IMR-90 (cell line): Measurements from ENCODE around the gene ZBTB24. TPM values are rescaled to one million over a fixed set of nuclear protein-coding genes. Genes with fewer than 3 reads are reported as not detected.
A peak's percentile ranks its signal among the peaks of the same experiment; 100 is the strongest.

Source experiments
- ATAC-seq: fragments of 200-7000 bp; cut with Tn5 transposase; 2 replicates; pipeline ENCODE4 v1.9.1; 2020; ENCODE audit warnings: low read depth, mild to moderate bottlenecking, moderate library complexity
- Bru-seq: library from RNA; stranded (reverse); fragments of 400-500 nt; gene quantifications from one replicate; lab custom pipeline; 2021; lab: Mats Ljungman, UMichigan
- BruChase-seq, 2 experiments: library from RNA; stranded (reverse); fragments of 400-500 nt; gene quantifications; one replicate each; lab custom pipeline; 2021; lab: Mats Ljungman, UMichigan
- BruUV-seq: library from RNA; stranded (reverse); fragments of 400-500 nt; replicated peaks from 2 replicates; lab custom pipeline; 2021; lab: Mats Ljungman, UMichigan
- CTCF ChIA-PET: fragments of 300-600 bp; formaldehyde crosslinking; extraction: SDS; loops from one replicate; lab custom pipeline; 2021; ENCODE audit warnings: antibody characterized with exemption; lab: Yijun Ruan, JAX
- POLR2A ChIA-PET: fragments of 300-600 bp; sonication (Branson Sonifier 250); formaldehyde crosslinking; loops from one replicate; lab custom pipeline; 2022; ENCODE audit warnings: antibody characterized with exemption; ENCODE audit not compliant: unreplicated experiment; lab: Charles Lee
- DNase-seq: peaks from one replicate; pipeline ENCODE4 v3.0.0; 2013
- H2AFZ ChIP-seq: replicated peaks from 2 replicates; pipeline ENCODE3; 2013; ENCODE audit warnings: low read length, mild to moderate bottlenecking; ENCODE audit not compliant: poor library complexity
- H2AK5ac ChIP-seq: 2 replicates; pipeline ENCODE4 v1.6.1; 2013; ENCODE audit warnings: low read depth, low read length, inconsistent platforms
- H2AK9ac ChIP-seq: replicated peaks from 2 replicates; pipeline ENCODE3; 2013; ENCODE audit warnings: mild to moderate bottlenecking, low read depth, low read length, moderate library complexity; ENCODE audit not compliant: poor library complexity
- H2BK120ac ChIP-seq: 2 replicates; pipeline ENCODE4 v1.6.1; 2013; ENCODE audit warnings: low read depth, low read length, inconsistent platforms
- H2BK15ac ChIP-seq: 3 replicates; pipeline ENCODE4 v1.6.1; 2013; ENCODE audit warnings: low read depth, low read length, inconsistent platforms
- H2BK20ac ChIP-seq: 2 replicates; pipeline ENCODE4 v1.6.1; 2013; ENCODE audit warnings: low read depth, mild to moderate bottlenecking, inconsistent platforms, low read length, moderate library complexity
- H2BK5ac ChIP-seq: 2 replicates; pipeline ENCODE4 v1.6.1; 2013; ENCODE audit warnings: mild to moderate bottlenecking, low read depth, low read length, inconsistent platforms; ENCODE audit not compliant: poor library complexity, severe bottlenecking
- H3K14ac ChIP-seq: replicated peaks from 2 replicates; pipeline ENCODE4 v1.6.1; 2013; ENCODE audit warnings: low read depth, low read length, inconsistent platforms
- H3K18ac ChIP-seq: 2 replicates; pipeline ENCODE4 v1.6.1; 2013; ENCODE audit warnings: low read depth, low read length, control low read depth
- H3K23ac ChIP-seq: 2 replicates; pipeline ENCODE4 v1.6.1; 2013; ENCODE audit warnings: low read depth, low read length, inconsistent platforms
- H3K27ac ChIP-seq: 2 replicates; pipeline ENCODE4 v1.5.1; 2013; ENCODE audit warnings: mild to moderate bottlenecking, control low read depth, low read length; ENCODE audit not compliant: insufficient read depth
- H3K27me3 ChIP-seq: 2 replicates; pipeline ENCODE4 v1.6.1; 2013; ENCODE audit warnings: low read length; ENCODE audit not compliant: control insufficient read depth, insufficient read depth
- H3K36me3 ChIP-seq: 2 replicates; pipeline ENCODE4 v1.6.1; 2013; ENCODE audit warnings: low read length, mixed read lengths; ENCODE audit not compliant: control insufficient read depth, insufficient read depth
- H3K4ac ChIP-seq: 2 replicates; pipeline ENCODE4 v1.6.1; 2013; ENCODE audit warnings: low read depth, low read length, inconsistent platforms
- H3K4me1 ChIP-seq: 2 replicates; pipeline ENCODE4 v1.6.1; 2013; ENCODE audit warnings: low read length, mixed read lengths; ENCODE audit not compliant: control insufficient read depth, insufficient read depth
- H3K4me2 ChIP-seq: 2 replicates; pipeline ENCODE4 v1.6.1; 2013; ENCODE audit warnings: low read depth, mild to moderate bottlenecking, control low read depth, low read length, moderate library complexity
- H3K4me3 ChIP-seq: 2 replicates; pipeline ENCODE4 v1.5.1; 2013; ENCODE audit warnings: low read depth, mild to moderate bottlenecking, control low read depth, low read length, moderate library complexity; ENCODE audit not compliant: insufficient read depth
- H3K56ac ChIP-seq: 2 replicates; pipeline ENCODE4 v1.6.1; 2013; ENCODE audit warnings: low read length, inconsistent platforms; ENCODE audit not compliant: insufficient read depth; ENCODE audit errors: extremely low read depth
- H3K79me1 ChIP-seq, 2 experiments: 2 replicates each; pipeline ENCODE4 v1.6.1; 2013; ENCODE audit warnings: low read length in 2 of 2, inconsistent platforms in 1 of 2, low read depth in 1 of 2
- H3K9ac ChIP-seq: 2 replicates; pipeline ENCODE4 v1.6.1; 2013; ENCODE audit warnings: low read depth, low read length, control low read depth
- H3K9me1 ChIP-seq: 2 replicates; pipeline ENCODE4 v1.6.1; 2013; ENCODE audit warnings: low read length, inconsistent platforms; ENCODE audit not compliant: insufficient read depth
- H3K9me3 ChIP-seq: 2 replicates; pipeline ENCODE4 v1.6.1; 2013; ENCODE audit warnings: low read length; ENCODE audit not compliant: control insufficient read depth, insufficient read depth
- H4K20me1 ChIP-seq: 2 replicates; pipeline ENCODE4 v1.6.1; 2013; ENCODE audit warnings: low read length, inconsistent platforms; ENCODE audit not compliant: insufficient read depth
- H4K5ac ChIP-seq: 2 replicates; pipeline ENCODE4 v1.6.1; 2013; ENCODE audit warnings: mild to moderate bottlenecking, low read depth, low read length, control low read depth
- H4K8ac ChIP-seq, 2 experiments: 2 replicates each; pipeline ENCODE4 v1.6.1; 2013; ENCODE audit warnings: low read depth in 2 of 2, low read length in 2 of 2, control low read depth in 1 of 2, inconsistent platforms in 1 of 2
- H4K91ac ChIP-seq: 2 replicates; pipeline ENCODE4 v1.6.1; 2013; ENCODE audit warnings: low read depth, low read length, inconsistent platforms; ENCODE audit not compliant: insufficient read depth
- BHLHE40 ChIP-seq: fragments of 150-350 bp; IDR thresholded peaks from 2 replicates; pipeline ENCODE4 v1.6.1; 2016; ENCODE audit warnings: mild to moderate bottlenecking, low read depth, low read length
- CEBPB ChIP-seq: IDR thresholded peaks from 2 replicates; pipeline ENCODE4 v1.6.1; 2012; ENCODE audit warnings: low read depth, low read length, improper control_type of control experiment
- CHD1 ChIP-seq: IDR thresholded peaks from 2 replicates; pipeline ENCODE4 v1.6.1; 2012; ENCODE audit warnings: low read depth, low read length, improper control_type of control experiment
- FOS ChIP-seq: fragments of 150-350 bp; IDR thresholded peaks from 2 replicates; pipeline ENCODE4 v1.6.1; 2016; ENCODE audit warnings: low read depth, low read length
- MAFK ChIP-seq: IDR thresholded peaks from 2 replicates; pipeline ENCODE4 v1.6.1; 2012; ENCODE audit warnings: low read depth, low read length, improper control_type of control experiment
- MXI1 ChIP-seq: IDR thresholded peaks from 2 replicates; pipeline ENCODE4 v1.6.1; 2012; ENCODE audit warnings: low read depth, mild to moderate bottlenecking, low read length, moderate library complexity, borderline replicate concordance
- NFE2L2 ChIP-seq: fragments of 150-350 bp; IDR thresholded peaks from 2 replicates; pipeline ENCODE4 v1.6.1; 2016; ENCODE audit warnings: low read depth, mild to moderate bottlenecking, low read length
- POLR2A ChIP-seq: IDR thresholded peaks from 2 replicates; pipeline ENCODE4 v1.6.1; 2012; ENCODE audit warnings: mild to moderate bottlenecking, low read depth, low read length
- RAD21 ChIP-seq: IDR thresholded peaks from 2 replicates; pipeline ENCODE4 v1.6.1; 2012; ENCODE audit warnings: low read length, improper control_type of control experiment
- RCOR1 ChIP-seq: IDR thresholded peaks from 2 replicates; pipeline ENCODE4 v1.6.1; 2012; ENCODE audit warnings: mild to moderate bottlenecking, low read length, improper control_type of control experiment; ENCODE audit not compliant: insufficient replicate concordance
- RFX5 ChIP-seq: IDR thresholded peaks from 2 replicates; pipeline ENCODE4 v1.8.0; 2012; ENCODE audit warnings: low read depth, mild to moderate bottlenecking, low read length, moderate library complexity
- WGBS, 2 experiments: methylation state at CpG; one replicate each; pipeline versions ENCODE4 v1.1.5 to v1.1.7; 2013; ENCODE audit warnings: missing lambda C conversion rate in 2 of 2; ENCODE audit not compliant: insufficient read length in 1 of 2; ENCODE audit errors: extremely low coverage in 2 of 2; 5-methylcytosine and 5-hydroxymethylcytosine counted together
- dilution Hi-C: fragments of 300-500 bp; cut with HindIII; formaldehyde crosslinking; loops from one replicate; pipeline ENCODE4 v1.14.3; 2018; ENCODE audit warnings: low sequenced_read_pairs; ENCODE audit not compliant: unreplicated experiment
- in situ Hi-C: fragments of 300-500 bp; cut with MboI; formaldehyde crosslinking; loops from 3 replicates; pipeline ENCODE4 v1.14.3; 2019; ENCODE audit warnings: low sequenced_read_pairs, inconsistent platforms, mixed read lengths
- intact Hi-C: fragments of 100-400 bp; cut with micrococcal nuclease; formaldehyde crosslinking; loops from 2 replicates; pipeline ENCODE4 v1.10.0; 2022
- long read RNA-seq: library from polyadenylated mRNA; unstranded; transcript quantifications from one replicate; pipeline ENCODE4 v2.0.0, GENCODE V29; 2021; ENCODE audit not compliant: unreplicated experiment
- polyA plus RNA-seq, 3 experiments: library from polyadenylated mRNA; depleted of rRNA; stranded (reverse); fragments of >200 nt; gene quantifications; 2 replicates each; pipeline ENCODE4 v1.2.3, GENCODE V29; 2012; ENCODE audit warnings: low replicate concordance in 1 of 3
- total RNA-seq: library from RNA; depleted of rRNA; stranded (reverse); fragments of >200 nt; gene quantifications from 2 replicates; pipeline ENCODE4 v1.2.3, GENCODE V29; 2012; rRNA removed
- TF ChIP-seq, protein P1 (sequence below): fragments of 150-350 bp; IDR thresholded peaks from 2 replicates; pipeline ENCODE4 v1.6.1; 2016; ENCODE audit warnings: low read depth, mild to moderate bottlenecking, low read length, moderate library complexity, borderline replicate concordance
- TF ChIP-seq, protein P2 (sequence below): fragments of 150-350 bp; IDR thresholded peaks from 2 replicates; pipeline ENCODE4 v1.6.1; 2017; ENCODE audit warnings: mild to moderate bottlenecking, antibody characterized with exemption, low read length, low read depth

Gene ZBTB24
- total RNA-seq: 7.9 and 10.3 TPM in 2 replicates
- 2.1 and 2.3 TPM in 2 replicates for polyA plus RNA-seq (2012; rRNA removed)
- 0.63 and 0.75 TPM in 2 replicates for polyA plus RNA-seq (2012; cell fraction: cytosol; rRNA removed)
- polyA plus RNA-seq (2012; cell fraction: nucleus; rRNA removed; ENCODE audit: low replicate concordance): 1.1 and 2.2 TPM in 2 replicates
- Bru-seq, nascent RNA: percentile 69 among the genes with signal in this experiment
- BruChase-seq, experiment 1, labeled RNA remaining after a 6-hour chase: percentile 67 among the genes with signal in this experiment
- BruChase-seq, experiment 2, labeled RNA remaining after a 2-hour chase: percentile 77 among the genes with signal in this experiment
- long read RNA-seq, full-length matches to known transcripts: 6 of 8 reads
- long read RNA-seq, partial matches to known transcripts: 1 of 8 reads
- long read RNA-seq, other reads (novel, unspliced or antisense): 1 of 8 reads

DNA sequence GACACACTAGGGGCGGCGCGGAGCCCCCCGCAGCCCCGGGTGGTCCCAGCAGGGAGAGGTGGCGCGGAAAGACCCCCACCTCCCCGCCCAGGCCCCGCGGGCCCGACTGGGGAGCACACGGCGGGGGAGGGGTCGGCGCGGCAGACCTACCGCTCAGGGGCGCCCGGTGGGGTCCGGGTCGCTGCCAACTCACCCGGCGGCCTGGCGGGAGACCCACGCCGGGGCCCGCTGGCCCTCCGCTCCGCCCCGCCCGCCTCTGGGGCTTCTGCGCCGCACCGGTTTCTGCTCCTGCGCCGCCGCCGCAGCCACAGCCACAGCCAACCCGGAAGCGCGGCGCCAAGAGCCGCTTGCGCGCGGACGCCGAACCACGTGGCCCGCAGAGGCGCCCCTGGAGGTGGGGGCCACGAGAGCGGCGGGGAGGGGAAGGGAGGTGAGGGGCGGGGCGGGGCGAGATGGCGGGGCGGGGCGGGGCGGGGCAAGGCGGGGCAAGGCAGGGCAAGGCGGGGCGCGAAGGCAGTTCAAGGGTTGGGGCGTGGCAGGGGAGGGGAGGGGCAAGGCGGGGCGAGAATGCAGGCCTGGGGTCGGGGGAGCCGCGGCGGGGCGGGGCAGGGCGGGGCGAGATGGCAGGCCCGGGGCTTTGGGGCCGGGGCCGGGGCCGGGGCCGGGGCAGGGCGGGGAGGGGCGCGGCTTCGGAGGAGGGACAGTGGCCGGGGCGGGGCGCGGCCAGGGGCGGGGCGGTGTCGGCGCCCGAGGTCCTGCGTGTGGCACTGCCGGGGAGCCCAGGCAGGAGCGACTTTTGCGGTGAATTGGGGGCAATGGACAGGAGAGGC is at the start of gene ZBTB24:
Gene ZBTB24 (minus strand): TSS at position 315 of the 830 bp plus-strand sequence. CDS start 1,193 bp downstream, outside the sequence.
- POLR2A ChIA-PET: no interaction called here
- TF ChIP-seq RFX5 (no peak), CHD1 (no peak), MAFK (no peak), POLR2A (peak; percentile 67; the same call in 1 of the 2 replicates), BHLHE40 (no peak), NFE2L2 (no peak), FOS (no peak), CEBPB (no peak), RCOR1 (no peak), MXI1 (peak; percentile 69; the same call in 1 of the 2 replicates), RAD21 (no peak)
- TF ChIP-seq, protein P1, sequence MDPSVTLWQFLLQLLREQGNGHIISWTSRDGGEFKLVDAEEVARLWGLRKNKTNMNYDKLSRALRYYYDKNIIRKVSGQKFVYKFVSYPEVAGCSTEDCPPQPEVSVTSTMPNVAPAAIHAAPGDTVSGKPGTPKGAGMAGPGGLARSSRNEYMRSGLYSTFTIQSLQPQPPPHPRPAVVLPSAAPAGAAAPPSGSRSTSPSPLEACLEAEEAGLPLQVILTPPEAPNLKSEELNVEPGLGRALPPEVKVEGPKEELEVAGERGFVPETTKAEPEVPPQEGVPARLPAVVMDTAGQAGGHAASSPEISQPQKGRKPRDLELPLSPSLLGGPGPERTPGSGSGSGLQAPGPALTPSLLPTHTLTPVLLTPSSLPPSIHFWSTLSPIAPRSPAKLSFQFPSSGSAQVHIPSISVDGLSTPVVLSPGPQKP: no peak
- TF ChIP-seq, protein P2, sequence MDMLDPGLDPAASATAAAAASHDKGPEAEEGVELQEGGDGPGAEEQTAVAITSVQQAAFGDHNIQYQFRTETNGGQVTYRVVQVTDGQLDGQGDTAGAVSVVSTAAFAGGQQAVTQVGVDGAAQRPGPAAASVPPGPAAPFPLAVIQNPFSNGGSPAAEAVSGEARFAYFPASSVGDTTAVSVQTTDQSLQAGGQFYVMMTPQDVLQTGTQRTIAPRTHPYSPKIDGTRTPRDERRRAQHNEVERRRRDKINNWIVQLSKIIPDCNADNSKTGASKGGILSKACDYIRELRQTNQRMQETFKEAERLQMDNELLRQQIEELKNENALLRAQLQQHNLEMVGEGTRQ: peak; percentile 88

More for the DNA sequence above, at the start of gene ZBTB24:
- Histone ChIP-seq H3K14ac (peak within 1 kb of the TSS; percentile 11), H3K27me3 (no peaks in the 10 kb centered on the region; the same call in 1 of the 2 replicates), H3K27ac (no peak within 1 kb of the TSS; the same call in 1 of the 2 replicates), H3K56ac (peak within 1 kb of the TSS; percentile 40; the same call in 1 of the 2 replicates), H2AFZ (peak within 1 kb of the TSS; percentile 89), H4K91ac (peak within 1 kb of the TSS; percentile 2; the same call in 1 of the 2 replicates), H3K9me3 (no peaks in the 10 kb centered on the region), H4K8ac (peak within 1 kb of the TSS; percentile 17 to 76; a peak in 2 of 4 replicates), H2AK5ac (no peak within 1 kb of the TSS; the same call in 1 of the 2 replicates), H3K4me3 (peak within 1 kb of the TSS; percentile 76), H3K4ac (peak within 1 kb of the TSS; percentile 3), H3K23ac (peak within 1 kb of the TSS; percentile 17; the same call in 1 of the 2 replicates), H4K5ac (peak within 1 kb of the TSS; percentile 60; the same call in 1 of the 2 replicates), H3K18ac (peak within 1 kb of the TSS; percentile 28; the same call in 1 of the 2 replicates), H4K20me1 (no peaks in the 10 kb centered on the region; the same call in 1 of the 2 replicates), H3K36me3 (peaks cover 12% of the 10 kb centered on the region), H2AK9ac (peak within 1 kb of the TSS; percentile 13), H2BK20ac (no peak within 1 kb of the TSS), H2BK15ac (no peak within 1 kb of the TSS), H3K4me1 (peaks cover 3% of the 10 kb centered on the region; the same call in 1 of the 2 replicates), H3K9me1 (no peaks in the 10 kb centered on the region), H2BK5ac (no peak within 1 kb of the TSS), H3K4me2 (peak within 1 kb of the TSS; percentile 100), H2BK120ac (no peak within 1 kb of the TSS), H3K9ac (peak within 1 kb of the TSS; percentile 61), H3K79me1 (peaks cover 31 to 38% of the 10 kb centered on the region in 2 experiments)
- WGBS, 2 experiments: 0% methylated on average over 7 of the region's 97 CpGs; no CpG with 5 or more reads in 1 of the 2 experiments
- in situ Hi-C loops: no loop called here
- CTCF ChIA-PET: interaction anchor here (0.6 kb wide), 1 partner anchor 25 kb away, joined by 4 read pairs; no protein-coding TSS in a partner anchor
- dilution Hi-C loops: no loop called here
- DNase-seq (peak; percentile 80), ATAC-seq (peak; percentile 94)
- intact Hi-C loops: loop anchor here (5.0 kb wide), 1 partner anchor 391 kb away; the partner anchor contains the start of gene SESN1
- no TSS peak for BruUV-seq
